Measurements from ENCODE around the gene ERN1. TPM values are rescaled to one million over a fixed set of nuclear protein-coding genes. Genes with fewer than 3 reads are reported as not detected.
"Not testable (repeated sequence)": the region's sequence is repeated elsewhere in the genome, so short reads cannot be mapped to it uniquely, and the experiment has no call there.

Gene ERN1
- polyA plus RNA-seq (2.3 and 5.6 TPM in 2 replicates), polyA minus RNA-seq (6.0 and 7.3 TPM in 2 replicates)

DNA sequence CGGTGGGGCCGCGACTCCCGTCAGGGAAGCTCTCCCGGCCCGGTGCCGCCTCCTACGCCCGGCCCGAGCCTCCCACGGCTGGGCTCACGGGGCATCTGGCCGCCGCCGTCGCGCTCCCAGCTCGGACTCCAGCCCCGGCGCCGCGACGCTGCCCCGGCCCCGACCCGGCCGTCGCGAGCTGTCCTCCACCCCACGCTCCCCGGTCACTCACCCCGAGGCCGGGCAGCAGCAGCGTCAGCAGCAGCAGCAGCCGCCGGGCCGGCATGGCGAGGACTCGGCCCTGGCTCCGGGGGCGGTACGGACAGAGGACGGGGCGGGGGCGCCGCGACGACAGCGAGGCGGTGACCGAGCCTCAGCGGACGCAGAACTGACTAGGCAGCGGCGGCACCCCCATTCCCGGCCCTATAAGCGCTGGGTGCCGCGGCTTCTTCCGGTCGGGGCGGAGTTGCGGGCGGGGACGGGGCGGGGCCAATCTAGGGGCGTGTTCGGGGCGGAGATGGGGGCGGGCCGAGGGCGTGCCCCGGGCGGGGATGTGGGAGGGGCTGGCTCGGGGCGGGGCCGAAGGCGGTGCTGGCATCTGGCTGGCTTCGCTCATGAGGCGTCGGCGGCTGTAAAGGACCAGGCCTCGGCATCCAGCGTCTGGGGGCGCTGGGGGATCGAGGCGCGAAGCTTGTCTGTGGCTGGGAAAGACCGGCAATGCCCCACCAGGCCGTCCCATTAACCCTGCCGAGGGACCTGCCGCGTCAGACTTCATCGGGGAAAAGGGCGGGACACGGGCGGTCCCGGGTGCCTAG, at the start of gene ERN1:
ERN1 (minus strand) TSS at position 380 of the 794 bp plus-strand sequence; CDS start at position 265, 115 bp downstream.
- no peaks in the 10 kb centered on the region for H3K79me2 ChIP-seq (replicated peaks; ENCODE audit: insufficient read depth, low read length)
- H3K4me2 ChIP-seq (ENCODE audit: low read length), result peak within 1 kb of the TSS; percentile 43
- peak within 1 kb of the TSS; percentile 42 for H2AFZ ChIP-seq (ENCODE audit: low read depth, low read length)
- no peak for TF ChIP-seq EZH2 (IDR thresholded peaks at IDR 0.05; ENCODE audit: borderline replicate concordance, insufficient read depth, low read length, poor library complexity, severe bottlenecking)
- no peak for TF ChIP-seq MXI1 (conservative IDR thresholded peaks at IDR 0.05; ENCODE audit: poor library complexity, severe bottlenecking)
- TF ChIP-seq, protein P1, sequence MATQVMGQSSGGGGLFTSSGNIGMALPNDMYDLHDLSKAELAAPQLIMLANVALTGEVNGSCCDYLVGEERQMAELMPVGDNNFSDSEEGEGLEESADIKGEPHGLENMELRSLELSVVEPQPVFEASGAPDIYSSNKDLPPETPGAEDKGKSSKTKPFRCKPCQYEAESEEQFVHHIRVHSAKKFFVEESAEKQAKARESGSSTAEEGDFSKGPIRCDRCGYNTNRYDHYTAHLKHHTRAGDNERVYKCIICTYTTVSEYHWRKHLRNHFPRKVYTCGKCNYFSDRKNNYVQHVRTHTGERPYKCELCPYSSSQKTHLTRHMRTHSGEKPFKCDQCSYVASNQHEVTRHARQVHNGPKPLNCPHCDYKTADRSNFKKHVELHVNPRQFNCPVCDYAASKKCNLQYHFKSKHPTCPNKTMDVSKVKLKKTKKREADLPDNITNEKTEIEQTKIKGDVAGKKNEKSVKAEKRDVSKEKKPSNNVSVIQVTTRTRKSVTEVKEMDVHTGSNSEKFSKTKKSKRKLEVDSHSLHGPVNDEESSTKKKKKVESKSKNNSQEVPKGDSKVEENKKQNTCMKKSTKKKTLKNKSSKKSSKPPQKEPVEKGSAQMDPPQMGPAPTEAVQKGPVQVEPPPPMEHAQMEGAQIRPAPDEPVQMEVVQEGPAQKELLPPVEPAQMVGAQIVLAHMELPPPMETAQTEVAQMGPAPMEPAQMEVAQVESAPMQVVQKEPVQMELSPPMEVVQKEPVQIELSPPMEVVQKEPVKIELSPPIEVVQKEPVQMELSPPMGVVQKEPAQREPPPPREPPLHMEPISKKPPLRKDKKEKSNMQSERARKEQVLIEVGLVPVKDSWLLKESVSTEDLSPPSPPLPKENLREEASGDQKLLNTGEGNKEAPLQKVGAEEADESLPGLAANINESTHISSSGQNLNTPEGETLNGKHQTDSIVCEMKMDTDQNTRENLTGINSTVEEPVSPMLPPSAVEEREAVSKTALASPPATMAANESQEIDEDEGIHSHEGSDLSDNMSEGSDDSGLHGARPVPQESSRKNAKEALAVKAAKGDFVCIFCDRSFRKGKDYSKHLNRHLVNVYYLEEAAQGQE (IDR thresholded peaks at IDR 0.05; ENCODE audit: borderline replicate concordance), result no peak
- peak; percentile 10 for TF ChIP-seq SMC3 (conservative IDR thresholded peaks at IDR 0.05; ENCODE audit: poor library complexity)
- TF ChIP-seq RAD21 (conservative IDR thresholded peaks at IDR 0.05), result no peak
- peak; percentile 49 for TF ChIP-seq TAF1 (IDR thresholded peaks at IDR 0.05; ENCODE audit: low read depth)
- peak; percentile 55 for TF ChIP-seq POLR2AphosphoS5 (IDR thresholded peaks at IDR 0.05)
- no peak for TF ChIP-seq EP300 (conservative IDR thresholded peaks at IDR 0.05; ENCODE audit: poor library complexity, severe bottlenecking)
- no peak for TF ChIP-seq CTCF (IDR thresholded peaks at IDR 0.05; ENCODE audit: poor library complexity, severe bottlenecking)
- H3K36me3 ChIP-seq (ENCODE audit: insufficient read depth, low read length), result no peaks in the 10 kb centered on the region
- H3K9me2 ChIP-seq (ENCODE audit: insufficient read depth, low read length), result no peaks in the 10 kb centered on the region
- no peaks in the 10 kb centered on the region for H3F3A ChIP-seq (ENCODE audit: insufficient read depth, low read length, poor library complexity, severe bottlenecking)
- H3K27me3 ChIP-seq (ENCODE audit: insufficient read depth, low read depth, low read length), result no peaks in the 10 kb centered on the region
- H3K4me3 ChIP-seq (ENCODE audit: low read length), result peak within 1 kb of the TSS; percentile 70
- H3K27ac ChIP-seq (ENCODE audit: low read length), result no peak within 1 kb of the TSS
- H3K9ac ChIP-seq (ENCODE audit: low read length), result peak within 1 kb of the TSS; percentile 67
- no peaks in the 10 kb centered on the region for H4K20me1 ChIP-seq (ENCODE audit: insufficient read depth)
- H3K9me3 ChIP-seq (ENCODE audit: low read length), result no peaks in the 10 kb centered on the region

DNA sequence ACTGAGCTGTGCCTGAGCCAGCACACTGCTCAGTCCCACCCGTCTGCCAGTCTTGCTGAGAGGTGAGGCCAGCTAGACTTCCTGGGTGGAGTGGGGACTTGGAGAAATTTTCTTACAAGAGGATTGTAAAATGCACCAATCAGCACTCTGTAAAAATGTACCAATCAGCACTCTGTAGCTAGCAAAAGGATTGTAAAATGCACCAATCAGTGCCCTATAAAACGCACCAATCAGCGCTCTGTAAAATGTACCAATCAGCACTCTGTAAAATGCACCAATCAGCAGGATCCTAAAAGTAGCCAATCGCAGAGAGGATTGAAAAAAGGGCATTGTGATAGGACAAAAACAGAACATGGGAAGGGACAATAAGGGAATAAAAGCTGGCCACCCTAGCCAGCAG, 49.1 kb upstream of the ERN1 start:
- H3K9me3 ChIP-seq (ENCODE audit: low read length); H3K27me3 ChIP-seq (ENCODE audit: insufficient read depth, low read depth, low read length); H3K4me2 ChIP-seq (ENCODE audit: low read length); H4K20me1 ChIP-seq (ENCODE audit: insufficient read depth); H2AFZ ChIP-seq (ENCODE audit: low read depth, low read length); H3K9me2 ChIP-seq (ENCODE audit: insufficient read depth, low read length); H3F3A ChIP-seq (ENCODE audit: insufficient read depth, low read length, poor library complexity, severe bottlenecking); H3K27ac ChIP-seq (ENCODE audit: low read length); H3K4me3 ChIP-seq (ENCODE audit: low read length); H3K79me2 ChIP-seq (replicated peaks; ENCODE audit: insufficient read depth, low read length); H3K36me3 ChIP-seq (ENCODE audit: insufficient read depth, low read length); H3K9ac ChIP-seq (ENCODE audit: low read length): not testable (repeated sequence)

Data from neural cell (in vitro differentiated cells).